ENCODE results near the gene PNPLA1.

GRCh38 chr6:36292170-36292569 lies 22.3 kb downstream of the PNPLA1 start:
- TF ChIP-seq EZH2 (IDR thresholded peaks at IDR 0.05) (no peak), CTCF (IDR thresholded peaks at IDR 0.05 in 2 of 3, conservative IDR thresholded peaks at IDR 0.05 in 1 of 3; ENCODE audit: borderline replicate concordance in 1 of 3, insufficient read depth in 1 of 3, low read depth in 2 of 3, low read length in 2 of 3) (no peak), CEBPB (IDR thresholded peaks at IDR 0.05; ENCODE audit: low read depth) (no peak), POLR2A (IDR thresholded peaks at IDR 0.05; ENCODE audit: borderline replicate concordance, extremely low read depth, insufficient read depth, insufficient read length) (no peak), ZNF274 (IDR thresholded peaks at IDR 0.05; ENCODE audit: low read depth, low read length) (no peak)
- TF ChIP-seq, protein P1, sequence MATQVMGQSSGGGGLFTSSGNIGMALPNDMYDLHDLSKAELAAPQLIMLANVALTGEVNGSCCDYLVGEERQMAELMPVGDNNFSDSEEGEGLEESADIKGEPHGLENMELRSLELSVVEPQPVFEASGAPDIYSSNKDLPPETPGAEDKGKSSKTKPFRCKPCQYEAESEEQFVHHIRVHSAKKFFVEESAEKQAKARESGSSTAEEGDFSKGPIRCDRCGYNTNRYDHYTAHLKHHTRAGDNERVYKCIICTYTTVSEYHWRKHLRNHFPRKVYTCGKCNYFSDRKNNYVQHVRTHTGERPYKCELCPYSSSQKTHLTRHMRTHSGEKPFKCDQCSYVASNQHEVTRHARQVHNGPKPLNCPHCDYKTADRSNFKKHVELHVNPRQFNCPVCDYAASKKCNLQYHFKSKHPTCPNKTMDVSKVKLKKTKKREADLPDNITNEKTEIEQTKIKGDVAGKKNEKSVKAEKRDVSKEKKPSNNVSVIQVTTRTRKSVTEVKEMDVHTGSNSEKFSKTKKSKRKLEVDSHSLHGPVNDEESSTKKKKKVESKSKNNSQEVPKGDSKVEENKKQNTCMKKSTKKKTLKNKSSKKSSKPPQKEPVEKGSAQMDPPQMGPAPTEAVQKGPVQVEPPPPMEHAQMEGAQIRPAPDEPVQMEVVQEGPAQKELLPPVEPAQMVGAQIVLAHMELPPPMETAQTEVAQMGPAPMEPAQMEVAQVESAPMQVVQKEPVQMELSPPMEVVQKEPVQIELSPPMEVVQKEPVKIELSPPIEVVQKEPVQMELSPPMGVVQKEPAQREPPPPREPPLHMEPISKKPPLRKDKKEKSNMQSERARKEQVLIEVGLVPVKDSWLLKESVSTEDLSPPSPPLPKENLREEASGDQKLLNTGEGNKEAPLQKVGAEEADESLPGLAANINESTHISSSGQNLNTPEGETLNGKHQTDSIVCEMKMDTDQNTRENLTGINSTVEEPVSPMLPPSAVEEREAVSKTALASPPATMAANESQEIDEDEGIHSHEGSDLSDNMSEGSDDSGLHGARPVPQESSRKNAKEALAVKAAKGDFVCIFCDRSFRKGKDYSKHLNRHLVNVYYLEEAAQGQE (IDR thresholded peaks at IDR 0.05; ENCODE audit: low read depth), result no peak
- TF ChIP-seq, protein P2, sequence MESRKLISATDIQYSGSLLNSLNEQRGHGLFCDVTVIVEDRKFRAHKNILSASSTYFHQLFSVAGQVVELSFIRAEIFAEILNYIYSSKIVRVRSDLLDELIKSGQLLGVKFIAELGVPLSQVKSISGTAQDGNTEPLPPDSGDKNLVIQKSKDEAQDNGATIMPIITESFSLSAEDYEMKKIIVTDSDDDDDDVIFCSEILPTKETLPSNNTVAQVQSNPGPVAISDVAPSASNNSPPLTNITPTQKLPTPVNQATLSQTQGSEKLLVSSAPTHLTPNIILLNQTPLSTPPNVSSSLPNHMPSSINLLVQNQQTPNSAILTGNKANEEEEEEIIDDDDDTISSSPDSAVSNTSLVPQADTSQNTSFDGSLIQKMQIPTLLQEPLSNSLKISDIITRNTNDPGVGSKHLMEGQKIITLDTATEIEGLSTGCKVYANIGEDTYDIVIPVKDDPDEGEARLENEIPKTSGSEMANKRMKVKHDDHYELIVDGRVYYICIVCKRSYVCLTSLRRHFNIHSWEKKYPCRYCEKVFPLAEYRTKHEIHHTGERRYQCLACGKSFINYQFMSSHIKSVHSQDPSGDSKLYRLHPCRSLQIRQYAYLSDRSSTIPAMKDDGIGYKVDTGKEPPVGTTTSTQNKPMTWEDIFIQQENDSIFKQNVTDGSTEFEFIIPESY (IDR thresholded peaks at IDR 0.05; ENCODE audit: extremely low read depth, insufficient replicate concordance, low read length), result no peak

Measured in HCT116 (cell line).